Ishikawa (cell line): ENCODE measurements around the gene MIF.

Experiments used
- CEBPB ChIP-seq: IDR thresholded peaks from 2 replicates; pipeline ENCODE4 v1.6.1; 2012
- EGR1 ChIP-seq: IDR thresholded peaks from 2 replicates; pipeline ENCODE4 v1.6.1; 2012
- EP300 ChIP-seq: IDR thresholded peaks from 2 replicates; pipeline ENCODE4 v1.6.1; 2012; ENCODE audit warnings: borderline replicate concordance
- FOXM1 ChIP-seq: IDR thresholded peaks from 2 replicates; pipeline ENCODE4 v1.6.1; 2012; ENCODE audit warnings: low read depth, borderline replicate concordance
- RAD21 ChIP-seq: IDR thresholded peaks from 2 replicates; pipeline ENCODE4 v1.6.1; 2012; ENCODE audit warnings: low read depth
- YY1 ChIP-seq: IDR thresholded peaks from 2 replicates; pipeline ENCODE4 v1.6.1; 2012; ENCODE audit warnings: low read depth
- TF ChIP-seq, protein P1 (sequence below): IDR thresholded peaks from 2 replicates; pipeline ENCODE4 v1.6.1; 2012; ENCODE audit warnings: low read depth, mild to moderate bottlenecking
- TF ChIP-seq, protein P2 (sequence below): IDR thresholded peaks from 2 replicates; pipeline ENCODE4 v1.6.1; 2012

DNA sequence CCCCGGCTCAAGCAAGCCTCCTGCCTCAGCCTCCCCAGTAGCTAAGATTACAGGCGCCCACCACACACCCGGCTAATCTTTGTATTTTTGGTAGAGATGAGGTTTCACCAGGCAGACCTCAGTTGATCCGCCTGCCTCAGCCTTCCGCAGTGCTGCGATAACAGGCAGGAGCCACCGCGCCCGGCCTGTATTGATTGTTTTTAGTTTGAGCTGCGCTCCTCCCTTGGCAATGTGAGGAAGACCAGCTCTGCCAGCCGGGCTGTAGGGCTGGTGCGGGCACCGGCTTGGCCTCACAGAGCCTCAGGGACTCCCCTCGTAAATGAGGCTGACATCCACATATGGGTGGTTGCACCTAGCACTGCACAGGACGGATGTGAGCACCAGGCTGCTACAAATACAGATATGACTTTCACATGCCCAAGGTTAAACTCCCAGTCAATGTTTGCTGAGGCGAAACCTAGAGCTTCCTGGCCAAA lies 44.0 kb upstream of the MIF start:
- TF ChIP-seq FOXM1 (no peak), RAD21 (no peak), EP300 (no peak), CEBPB (no peak), YY1 (no peak), EGR1 (no peak)
- TF ChIP-seq, protein P1, sequence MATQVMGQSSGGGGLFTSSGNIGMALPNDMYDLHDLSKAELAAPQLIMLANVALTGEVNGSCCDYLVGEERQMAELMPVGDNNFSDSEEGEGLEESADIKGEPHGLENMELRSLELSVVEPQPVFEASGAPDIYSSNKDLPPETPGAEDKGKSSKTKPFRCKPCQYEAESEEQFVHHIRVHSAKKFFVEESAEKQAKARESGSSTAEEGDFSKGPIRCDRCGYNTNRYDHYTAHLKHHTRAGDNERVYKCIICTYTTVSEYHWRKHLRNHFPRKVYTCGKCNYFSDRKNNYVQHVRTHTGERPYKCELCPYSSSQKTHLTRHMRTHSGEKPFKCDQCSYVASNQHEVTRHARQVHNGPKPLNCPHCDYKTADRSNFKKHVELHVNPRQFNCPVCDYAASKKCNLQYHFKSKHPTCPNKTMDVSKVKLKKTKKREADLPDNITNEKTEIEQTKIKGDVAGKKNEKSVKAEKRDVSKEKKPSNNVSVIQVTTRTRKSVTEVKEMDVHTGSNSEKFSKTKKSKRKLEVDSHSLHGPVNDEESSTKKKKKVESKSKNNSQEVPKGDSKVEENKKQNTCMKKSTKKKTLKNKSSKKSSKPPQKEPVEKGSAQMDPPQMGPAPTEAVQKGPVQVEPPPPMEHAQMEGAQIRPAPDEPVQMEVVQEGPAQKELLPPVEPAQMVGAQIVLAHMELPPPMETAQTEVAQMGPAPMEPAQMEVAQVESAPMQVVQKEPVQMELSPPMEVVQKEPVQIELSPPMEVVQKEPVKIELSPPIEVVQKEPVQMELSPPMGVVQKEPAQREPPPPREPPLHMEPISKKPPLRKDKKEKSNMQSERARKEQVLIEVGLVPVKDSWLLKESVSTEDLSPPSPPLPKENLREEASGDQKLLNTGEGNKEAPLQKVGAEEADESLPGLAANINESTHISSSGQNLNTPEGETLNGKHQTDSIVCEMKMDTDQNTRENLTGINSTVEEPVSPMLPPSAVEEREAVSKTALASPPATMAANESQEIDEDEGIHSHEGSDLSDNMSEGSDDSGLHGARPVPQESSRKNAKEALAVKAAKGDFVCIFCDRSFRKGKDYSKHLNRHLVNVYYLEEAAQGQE = no peak
- TF ChIP-seq, protein P2, sequence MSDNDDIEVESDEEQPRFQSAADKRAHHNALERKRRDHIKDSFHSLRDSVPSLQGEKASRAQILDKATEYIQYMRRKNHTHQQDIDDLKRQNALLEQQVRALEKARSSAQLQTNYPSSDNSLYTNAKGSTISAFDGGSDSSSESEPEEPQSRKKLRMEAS = no peak
